ENCODE measurements around the gene OSM.

Gene OSM

GRCh38 chr22:30266445-30267381, at the start of gene OSM:
TSS of gene OSM (minus strand) at chr22:30266851. CDS start at chr22:30266799, 52 bp downstream.
- peaks cover 7% of the 10 kb centered on the region for H3K36me3 Mint-ChIP-seq
- H3K4me3 Mint-ChIP-seq, result peak within 1 kb of the TSS; percentile 92
- peaks cover 39% of the 10 kb centered on the region for H3K4me1 Mint-ChIP-seq
- H3K9me3 Mint-ChIP-seq, result no peaks in the 10 kb centered on the region
- no peaks in the 10 kb centered on the region for H3K27me3 Mint-ChIP-seq
- peak within 1 kb of the TSS; percentile 100 for H3K27ac Mint-ChIP-seq

GRCh38 chr22:30315962-30316576, 49.4 kb upstream of the OSM start:
- Mint-ChIP-seq H3K36me3 (peaks cover 12% of the 10 kb centered on the region), H3K9me3 (no peaks in the 10 kb centered on the region), H3K4me3 (no peak overlapping the region), H3K27ac (peak overlapping the region; percentile 98), H3K27me3 (no peaks in the 10 kb centered on the region), H3K4me1 (peaks cover 98% of the 10 kb centered on the region)

GRCh38 chr22:30314915-30315314, 48.3 kb upstream of the OSM start:
- no peaks in the 10 kb centered on the region for H3K27me3 Mint-ChIP-seq
- peaks cover 98% of the 10 kb centered on the region for H3K4me1 Mint-ChIP-seq
- H3K4me3 Mint-ChIP-seq, result peak overlapping the region; percentile 40
- H3K9me3 Mint-ChIP-seq, result no peaks in the 10 kb centered on the region
- peak overlapping the region; percentile 98 for H3K27ac Mint-ChIP-seq
- peaks cover 12% of the 10 kb centered on the region for H3K36me3 Mint-ChIP-seq

GRCh38 chr22:30313527-30314363, 47.1 kb upstream of the OSM start:
- Mint-ChIP-seq H3K4me3 (peak overlapping the region; percentile 40), H3K4me1 (peaks cover 98% of the 10 kb centered on the region), H3K9me3 (no peaks in the 10 kb centered on the region), H3K27ac (peak overlapping the region; percentile 98), H3K27me3 (no peaks in the 10 kb centered on the region), H3K36me3 (peaks cover 10% of the 10 kb centered on the region)

- H3K9me3 Mint-ChIP-seq, result no peaks in the 10 kb centered on the region
- H3K27ac Mint-ChIP-seq, result peak overlapping the region; percentile 88
- H3K27me3 Mint-ChIP-seq, result no peaks in the 10 kb centered on the region
- peaks cover 6% of the 10 kb centered on the region for H3K36me3 Mint-ChIP-seq
- peaks cover 97% of the 10 kb centered on the region for H3K4me1 Mint-ChIP-seq
- peak overlapping the region; percentile 1 for H3K4me3 Mint-ChIP-seq
Observed at GRCh38 chr22:30312053-30312452, 45.4 kb upstream of the OSM start.

GRCh38 chr22:30310881-30311771, 44.5 kb upstream of the OSM start:
- H3K9me3 Mint-ChIP-seq, result no peaks in the 10 kb centered on the region
- H3K4me1 Mint-ChIP-seq, result peaks cover 97% of the 10 kb centered on the region
- peak overlapping the region; percentile 43 for H3K4me3 Mint-ChIP-seq
- H3K27me3 Mint-ChIP-seq, result no peaks in the 10 kb centered on the region
- H3K36me3 Mint-ChIP-seq, result peaks cover 6% of the 10 kb centered on the region
- peak overlapping the region; percentile 92 for H3K27ac Mint-ChIP-seq

GRCh38 chr22:30309951-30310741, 43.5 kb upstream of the OSM start:
- Mint-ChIP-seq H3K4me1 (peaks cover 97% of the 10 kb centered on the region), H3K27me3 (no peaks in the 10 kb centered on the region), H3K27ac (peak overlapping the region; percentile 91), H3K9me3 (no peaks in the 10 kb centered on the region), H3K4me3 (peak overlapping the region; percentile 43), H3K36me3 (peaks cover 4% of the 10 kb centered on the region)

GRCh38 chr22:30308518-30309230, 42.0 kb upstream of the OSM start:
- Mint-ChIP-seq H3K36me3 (peaks cover 2% of the 10 kb centered on the region), H3K9me3 (no peaks in the 10 kb centered on the region), H3K27ac (peak overlapping the region; percentile 91), H3K27me3 (no peaks in the 10 kb centered on the region), H3K4me1 (peaks cover 97% of the 10 kb centered on the region), H3K4me3 (peak overlapping the region; percentile 15)

- Mint-ChIP-seq H3K27me3 (no peaks in the 10 kb centered on the region), H3K4me1 (peaks cover 99% of the 10 kb centered on the region), H3K4me3 (no peak overlapping the region), H3K27ac (peak overlapping the region; percentile 91), H3K36me3 (peaks cover 3% of the 10 kb centered on the region), H3K9me3 (no peaks in the 10 kb centered on the region)
Observed at GRCh38 chr22:30308093-30308492, 41.4 kb upstream of the OSM start.

GRCh38 chr22:30307041-30307574, 40.5 kb upstream of the OSM start:
- H3K27me3 Mint-ChIP-seq, result no peaks in the 10 kb centered on the region
- peak overlapping the region; percentile 82 for H3K4me3 Mint-ChIP-seq
- H3K36me3 Mint-ChIP-seq, result peaks cover 3% of the 10 kb centered on the region
- peak overlapping the region; percentile 90 for H3K27ac Mint-ChIP-seq
- peaks cover 99% of the 10 kb centered on the region for H3K4me1 Mint-ChIP-seq
- no peaks in the 10 kb centered on the region for H3K9me3 Mint-ChIP-seq

- Mint-ChIP-seq H3K9me3 (no peaks in the 10 kb centered on the region), H3K27me3 (no peaks in the 10 kb centered on the region), H3K4me1 (peaks cover 99% of the 10 kb centered on the region), H3K36me3 (peaks cover 3% of the 10 kb centered on the region), H3K27ac (peak overlapping the region; percentile 90), H3K4me3 (peak overlapping the region; percentile 82)
Observed at GRCh38 chr22:30306627-30307011, 40.0 kb upstream of the OSM start.

- Mint-ChIP-seq H3K27me3 (no peaks in the 10 kb centered on the region), H3K9me3 (no peaks in the 10 kb centered on the region), H3K4me3 (peak overlapping the region; percentile 82), H3K27ac (peak overlapping the region; percentile 90), H3K4me1 (peaks cover 99% of the 10 kb centered on the region), H3K36me3 (peaks cover 2% of the 10 kb centered on the region)
Observed at GRCh38 chr22:30305906-30306626, 39.4 kb upstream of the OSM start.

GRCh38 chr22:30305519-30305905, 38.9 kb upstream of the OSM start:
- peaks cover 99% of the 10 kb centered on the region for H3K4me1 Mint-ChIP-seq
- peak overlapping the region; percentile 90 for H3K27ac Mint-ChIP-seq
- H3K9me3 Mint-ChIP-seq, result no peaks in the 10 kb centered on the region
- peak overlapping the region; percentile 82 for H3K4me3 Mint-ChIP-seq
- H3K36me3 Mint-ChIP-seq, result peaks cover 2% of the 10 kb centered on the region
- H3K27me3 Mint-ChIP-seq, result no peaks in the 10 kb centered on the region
